ENCODE data around the gene OSTF1.

The OSTF1 gene

GRCh38 chr9:75168270-75169178, 80.2 kb downstream of the OSTF1 start:
- DNase-seq = no peak

- no peak for DNase-seq
These were observed 81.3 kb downstream of the OSTF1 start for GRCh38 chr9:75169623-75170022.

- no peak for DNase-seq
These were observed 82.6 kb downstream of the OSTF1 start for GRCh38 chr9:75170898-75171360.

GRCh38 chr9:75175395-75175794, 87.1 kb downstream of the OSTF1 start:
- no peak for DNase-seq

- DNase-seq = no peak
These were observed 87.7 kb downstream of the OSTF1 start for GRCh38 chr9:75176037-75176436.

GRCh38 chr9:75181750-75182149, 93.4 kb downstream of the OSTF1 start:
- no peak for DNase-seq

GRCh38 chr9:75183306-75183705, 95.0 kb downstream of the OSTF1 start:
- DNase-seq = no peak

GRCh38 chr9:75184471-75184870, 96.2 kb downstream of the OSTF1 start:
- no peak for DNase-seq

GRCh38 chr9:75185585-75186170, 97.4 kb downstream of the OSTF1 start:
- DNase-seq = peak in 4 of 6 experiments; percentile 3 to 19 (median 6)

- peak in 2 of 6 experiments; percentile 21 to 39 for DNase-seq
These were observed 98.6 kb downstream of the OSTF1 start for GRCh38 chr9:75186767-75187380.

GRCh38 chr9:75188756-75189155, 100.4 kb downstream of the OSTF1 start:
- no peak for DNase-seq

GRCh38 chr9:75190762-75191161, 102.4 kb downstream of the OSTF1 start:
- DNase-seq = no peak

Measured in stimulated activated naive CD4-positive, alpha-beta T cell (primary cell).